Panc1 (cell line): Measurements from ENCODE around the gene EEF1A2. TPM values are rescaled to one million over a fixed set of nuclear protein-coding genes. Genes with fewer than 3 reads are reported as not detected.

Experiments
- ATAC-seq: fragments of 200-7000 bp; cut with Tn5 transposase; 2 replicates; pipeline ENCODE4 v1.9.1; 2020; ENCODE audit warnings: mild to moderate bottlenecking, moderate library complexity
- BruUV-seq: library from RNA; stranded (reverse); fragments of 400-500 nt; replicated peaks from 2 replicates; lab custom pipeline; 2021; lab: Mats Ljungman, UMichigan
- CTCF ChIA-PET: fragments of 300-600 bp; sonication (Branson Sonifier 250); formaldehyde crosslinking; loops from one replicate; lab custom pipeline; 2022; ENCODE audit warnings: antibody characterized with exemption; lab: Charles Lee
- POLR2A ChIA-PET: fragments of 300-600 bp; sonication (Branson Sonifier 250); formaldehyde crosslinking; loops from one replicate; lab custom pipeline; 2022; ENCODE audit warnings: antibody characterized with exemption; lab: Charles Lee
- DNase-seq: peaks from one replicate; pipeline ENCODE4 v3.0.0-alpha.2; 2010; ENCODE audit warnings: low read depth, low spot score
- H3K27ac ChIP-seq: 2 replicates; pipeline ENCODE4 v1.5.1; 2011; ENCODE audit warnings: mild to moderate bottlenecking, low read length, inconsistent platforms
- H3K27me3 ChIP-seq: fragments of 200-500 bp; sonication (Bioruptor generic); 2 replicates; pipeline ENCODE4 v1.6.0; 2014; ENCODE audit warnings: low read length, inconsistent platforms; ENCODE audit not compliant: control insufficient read depth, insufficient read depth
- H3K36me3 ChIP-seq: fragments of 200-500 bp; sonication (Bioruptor generic); 2 replicates; pipeline ENCODE4 v1.5.1; 2014; ENCODE audit warnings: inconsistent platforms, mild to moderate bottlenecking, low read length, moderate library complexity; ENCODE audit not compliant: control insufficient read depth, insufficient read depth
- H3K4me1 ChIP-seq: 2 replicates; pipeline ENCODE4 v1.5.1; 2011; ENCODE audit warnings: inconsistent platforms, mild to moderate bottlenecking, low read length, moderate library complexity; ENCODE audit not compliant: control insufficient read depth, insufficient read depth
- H3K4me3 ChIP-seq, 2 experiments: 2 replicates each; pipeline ENCODE4 v1.5.1; 2011 to 2012; ENCODE audit warnings: low read depth in 2 of 2, low read length in 2 of 2, mild to moderate bottlenecking in 2 of 2, inconsistent platforms in 1 of 2, moderate library complexity in 1 of 2
- H3K9me3 ChIP-seq: fragments of 200-500 bp; sonication (Bioruptor generic); 2 replicates; pipeline ENCODE4 v1.5.1; 2014; ENCODE audit warnings: low read depth, mild to moderate bottlenecking, inconsistent platforms, low read length, moderate library complexity; ENCODE audit not compliant: control insufficient read depth, insufficient read depth
- POLR2AphosphoS5 ChIP-seq: IDR thresholded peaks from 2 replicates; pipeline ENCODE4 v1.6.1; 2012; ENCODE audit warnings: mild to moderate bottlenecking, low read depth, low read length, moderate library complexity
- SIN3A ChIP-seq: IDR thresholded peaks from 2 replicates; pipeline ENCODE4 v1.6.1; 2012; ENCODE audit warnings: low read depth, mild to moderate bottlenecking, low read length, moderate library complexity, borderline replicate concordance; ENCODE audit not compliant: insufficient read depth
- TCF7L2 ChIP-seq: IDR thresholded peaks from 2 replicates; pipeline ENCODE4 v1.6.1; 2011; ENCODE audit warnings: mild to moderate bottlenecking, low read depth, low read length, inconsistent platforms
- in situ Hi-C: cut with HindIII; loops from 2 replicates; pipeline ENCODE4 v1.10.0; 2016; ENCODE audit warnings: low sequenced_read_pairs, low pct_unique_long_range_greater_than_20kb
- intact Hi-C: fragments of 100-400 bp; cut with micrococcal nuclease; formaldehyde crosslinking; loops from one replicate; pipeline ENCODE4 v1.10.0; 2022; ENCODE audit not compliant: unreplicated experiment
- total RNA-seq: library from RNA; stranded (reverse); gene quantifications from one replicate; pipeline ENCODE4 v1.2.1, GENCODE V29; 2021; ENCODE audit not compliant: unreplicated experiment
- TF ChIP-seq, protein P1 (sequence below): fragments of 450-650 bp; IDR thresholded peaks from 2 replicates; pipeline ENCODE4 v1.5.1; 2017; ENCODE audit warnings: mild to moderate bottlenecking
- TF ChIP-seq, protein P2 (sequence below), 2 experiments: IDR thresholded peaks; 2 replicates each; pipeline ENCODE4 v1.6.1; 2011 to 2012; ENCODE audit warnings: low read depth in 2 of 2, control low read depth in 1 of 2, low read length in 1 of 2, mild to moderate bottlenecking in 1 of 2, moderate library complexity in 1 of 2; ENCODE audit not compliant: insufficient read depth in 1 of 2

The EEF1A2 gene
- total RNA-seq, 1 experiment from 2014 or later, result 178 TPM

DNA sequence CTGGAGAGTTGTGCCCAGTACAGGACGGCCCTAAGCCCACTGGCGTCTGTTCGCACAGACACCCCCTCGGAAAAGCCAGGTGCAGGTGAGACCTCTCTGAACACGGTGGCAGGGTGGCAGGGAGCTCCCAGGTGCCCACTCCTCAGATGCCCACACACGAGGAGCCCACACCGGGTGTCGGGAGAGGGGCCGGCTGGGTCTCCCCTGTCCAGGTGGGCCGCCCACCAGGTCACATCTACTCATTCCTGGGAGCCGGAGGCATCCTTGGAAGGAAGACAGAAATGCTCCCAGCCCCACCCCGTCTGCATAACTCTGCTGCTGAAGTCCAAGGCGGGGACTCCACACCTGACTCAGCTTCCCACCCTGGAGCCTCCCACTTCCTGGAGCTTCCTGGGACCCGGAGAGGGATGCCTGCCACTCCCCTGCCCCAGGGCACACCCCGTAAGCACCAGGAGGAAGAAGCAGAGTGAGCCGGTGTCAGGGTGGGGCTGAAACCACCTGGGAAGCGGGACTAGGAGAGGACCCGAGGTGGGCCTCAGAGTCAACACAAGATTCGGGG, 46.2 kb upstream of the EEF1A2 start:
- no TSS peak for BruUV-seq
- in situ Hi-C loops, result no loop called here
- intact Hi-C loops, result no loop called here
- DNase-seq (no peak), ATAC-seq (0 out of 2 replicates have a peak, but pooled peaks have one; percentile 22)
- Histone ChIP-seq H3K9me3 (no peaks in the 10 kb centered on the region), H3K4me3 (no peak overlapping the region), H3K4me1 (peaks cover 10% of the 10 kb centered on the region; the same call in 1 of the 2 replicates), H3K36me3 (no peaks in the 10 kb centered on the region), H3K27me3 (no peaks in the 10 kb centered on the region), H3K27ac (no peak overlapping the region)
- ChIA-PET CTCF (interaction anchor here (0.5 kb wide), 1 partner anchor 557 kb away, joined by 6 read pairs; no protein-coding TSS in a partner anchor), POLR2A (no interaction called here)
- no peak for TF ChIP-seq SIN3A
- no peak for TF ChIP-seq POLR2AphosphoS5
- TF ChIP-seq, protein P1, sequence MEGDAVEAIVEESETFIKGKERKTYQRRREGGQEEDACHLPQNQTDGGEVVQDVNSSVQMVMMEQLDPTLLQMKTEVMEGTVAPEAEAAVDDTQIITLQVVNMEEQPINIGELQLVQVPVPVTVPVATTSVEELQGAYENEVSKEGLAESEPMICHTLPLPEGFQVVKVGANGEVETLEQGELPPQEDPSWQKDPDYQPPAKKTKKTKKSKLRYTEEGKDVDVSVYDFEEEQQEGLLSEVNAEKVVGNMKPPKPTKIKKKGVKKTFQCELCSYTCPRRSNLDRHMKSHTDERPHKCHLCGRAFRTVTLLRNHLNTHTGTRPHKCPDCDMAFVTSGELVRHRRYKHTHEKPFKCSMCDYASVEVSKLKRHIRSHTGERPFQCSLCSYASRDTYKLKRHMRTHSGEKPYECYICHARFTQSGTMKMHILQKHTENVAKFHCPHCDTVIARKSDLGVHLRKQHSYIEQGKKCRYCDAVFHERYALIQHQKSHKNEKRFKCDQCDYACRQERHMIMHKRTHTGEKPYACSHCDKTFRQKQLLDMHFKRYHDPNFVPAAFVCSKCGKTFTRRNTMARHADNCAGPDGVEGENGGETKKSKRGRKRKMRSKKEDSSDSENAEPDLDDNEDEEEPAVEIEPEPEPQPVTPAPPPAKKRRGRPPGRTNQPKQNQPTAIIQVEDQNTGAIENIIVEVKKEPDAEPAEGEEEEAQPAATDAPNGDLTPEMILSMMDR, result no peak
- TF ChIP-seq, protein P2, sequence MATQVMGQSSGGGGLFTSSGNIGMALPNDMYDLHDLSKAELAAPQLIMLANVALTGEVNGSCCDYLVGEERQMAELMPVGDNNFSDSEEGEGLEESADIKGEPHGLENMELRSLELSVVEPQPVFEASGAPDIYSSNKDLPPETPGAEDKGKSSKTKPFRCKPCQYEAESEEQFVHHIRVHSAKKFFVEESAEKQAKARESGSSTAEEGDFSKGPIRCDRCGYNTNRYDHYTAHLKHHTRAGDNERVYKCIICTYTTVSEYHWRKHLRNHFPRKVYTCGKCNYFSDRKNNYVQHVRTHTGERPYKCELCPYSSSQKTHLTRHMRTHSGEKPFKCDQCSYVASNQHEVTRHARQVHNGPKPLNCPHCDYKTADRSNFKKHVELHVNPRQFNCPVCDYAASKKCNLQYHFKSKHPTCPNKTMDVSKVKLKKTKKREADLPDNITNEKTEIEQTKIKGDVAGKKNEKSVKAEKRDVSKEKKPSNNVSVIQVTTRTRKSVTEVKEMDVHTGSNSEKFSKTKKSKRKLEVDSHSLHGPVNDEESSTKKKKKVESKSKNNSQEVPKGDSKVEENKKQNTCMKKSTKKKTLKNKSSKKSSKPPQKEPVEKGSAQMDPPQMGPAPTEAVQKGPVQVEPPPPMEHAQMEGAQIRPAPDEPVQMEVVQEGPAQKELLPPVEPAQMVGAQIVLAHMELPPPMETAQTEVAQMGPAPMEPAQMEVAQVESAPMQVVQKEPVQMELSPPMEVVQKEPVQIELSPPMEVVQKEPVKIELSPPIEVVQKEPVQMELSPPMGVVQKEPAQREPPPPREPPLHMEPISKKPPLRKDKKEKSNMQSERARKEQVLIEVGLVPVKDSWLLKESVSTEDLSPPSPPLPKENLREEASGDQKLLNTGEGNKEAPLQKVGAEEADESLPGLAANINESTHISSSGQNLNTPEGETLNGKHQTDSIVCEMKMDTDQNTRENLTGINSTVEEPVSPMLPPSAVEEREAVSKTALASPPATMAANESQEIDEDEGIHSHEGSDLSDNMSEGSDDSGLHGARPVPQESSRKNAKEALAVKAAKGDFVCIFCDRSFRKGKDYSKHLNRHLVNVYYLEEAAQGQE (IDR thresholded peaks at IDR 0.05; ENCODE audit: insufficient read depth in 1 of 2, low read depth in 2 of 2, low read length in 1 of 2), result no peak
- TF ChIP-seq TCF7L2, result no peak

DNA sequence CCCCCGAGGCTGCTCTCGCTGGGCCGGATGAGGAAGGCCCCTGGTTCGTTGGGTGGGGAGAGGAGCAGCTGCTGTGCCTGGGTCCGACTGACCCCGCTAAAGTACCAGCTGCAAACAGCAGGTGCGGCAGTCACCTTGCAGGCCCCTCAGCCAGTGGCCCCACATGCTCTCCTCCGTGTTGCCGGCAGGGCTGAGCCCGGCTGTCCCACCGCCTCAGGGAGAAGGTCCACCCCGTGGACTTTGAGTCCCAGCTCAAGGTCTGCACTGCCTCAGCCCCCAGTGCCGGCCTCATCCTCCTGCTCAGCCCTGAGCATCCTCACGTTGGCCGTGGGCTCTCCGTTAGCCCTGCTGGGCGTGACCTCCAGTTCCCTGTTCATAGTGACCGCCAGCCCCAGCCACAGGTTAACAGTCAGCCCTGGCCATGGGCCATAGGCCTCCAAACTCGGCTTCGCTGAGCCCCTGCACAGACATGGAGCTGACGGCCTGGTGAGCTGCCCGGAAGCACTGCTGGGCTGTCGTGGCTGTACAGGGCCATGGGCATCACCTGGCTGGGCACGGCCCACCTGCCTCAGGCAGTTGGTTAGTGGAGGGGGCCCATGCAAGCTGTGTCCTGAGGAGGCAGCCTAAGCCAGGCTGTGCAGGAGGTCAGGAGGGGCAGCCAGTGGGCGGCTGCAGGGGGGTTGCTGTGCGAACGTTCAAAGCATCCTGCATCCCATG, 45.5 kb upstream of the EEF1A2 start:
- DNase-seq, result no peak
- POLR2A ChIA-PET, result no interaction called here
- H3K27me3 ChIP-seq, result no peaks in the 10 kb centered on the region
- no peak overlapping the region for H3K4me3 ChIP-seq
- no TSS peak for BruUV-seq
- no peak overlapping the region for H3K27ac ChIP-seq
- in situ Hi-C loops, result no loop called here
- intact Hi-C loops, result no loop called here
- no peaks in the 10 kb centered on the region for H3K36me3 ChIP-seq
- no peaks in the 10 kb centered on the region for H3K9me3 ChIP-seq
- CTCF ChIA-PET, result interaction anchor here (0.5 kb wide), 1 partner anchor 558 kb away, joined by 6 read pairs; no protein-coding TSS in a partner anchor
- 0 out of 2 replicates have a peak, but pooled peaks have one; percentile 6 for ATAC-seq
- H3K4me1 ChIP-seq, result peaks cover 10% of the 10 kb centered on the region; the same call in 1 of the 2 replicates
- TF ChIP-seq SIN3A (no peak), POLR2AphosphoS5 (no peak), TCF7L2 (no peak)
- TF ChIP-seq, protein P2 (IDR thresholded peaks at IDR 0.05; ENCODE audit: insufficient read depth in 1 of 2, low read depth in 2 of 2, low read length in 1 of 2), result no peak
- TF ChIP-seq, protein P1, result no peak
